Measurements from ENCODE around the gene AOPEP. TPM values are rescaled to one million over a fixed set of nuclear protein-coding genes. Genes with fewer than 3 reads are reported as not detected.

AOPEP gene
- total and polyA plus RNA-seq, 9 of the 15 experiments (the other 6 are each of a cell fraction or from before 2014, with no cell fraction given), result 4.5 to 19.3 (median 13.5) TPM

DNA sequence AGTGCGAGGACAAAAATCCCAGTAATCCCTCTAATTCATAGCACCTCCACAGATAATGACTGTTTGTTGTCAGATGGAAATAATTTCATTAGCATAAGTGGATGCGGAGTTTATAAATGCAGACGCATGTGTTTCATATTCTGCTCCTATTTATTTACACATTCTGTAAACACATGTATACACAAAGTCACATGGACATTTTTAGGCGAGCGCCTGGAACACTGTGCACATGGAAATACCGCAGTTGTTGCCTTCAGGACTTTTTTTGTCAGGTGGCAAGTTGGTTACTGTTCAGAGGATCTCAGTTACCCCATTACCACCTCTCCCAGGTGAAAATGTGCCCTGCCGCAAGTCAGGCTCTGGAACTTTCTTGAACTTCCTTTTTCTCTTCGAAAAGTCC lies 46.9 kb upstream of the AOPEP start:
- Histone ChIP-seq H2AFZ (ENCODE audit: low read depth, low read length) (no peak overlapping the region), H3K36me3 (ENCODE audit: control insufficient read depth, insufficient read depth, low read length) (no peaks in the 10 kb centered on the region), H3K27me3 (ENCODE audit: control insufficient read depth in 2 of 2, insufficient read depth in 2 of 2, low read length in 2 of 2) (peaks cover 17 to 33% of the 10 kb centered on the region in 2 experiments; a peak in 4 of 5 replicates), H3K79me2 (ENCODE audit: control insufficient read depth, insufficient read depth, low read length) (no peaks in the 10 kb centered on the region), H3K4me1 (replicated peaks in 1 of 2; ENCODE audit: control insufficient read depth in 2 of 2, insufficient read depth in 2 of 2, low read length in 2 of 2) (no peaks in the 10 kb centered on the region), H3K9ac (ENCODE audit: insufficient read depth in 1 of 2, low read depth in 2 of 2, low read length in 2 of 2) (no peak overlapping the region), H4K20me1 (replicated peaks; ENCODE audit: control insufficient read depth, insufficient read depth, low read length) (no peaks in the 10 kb centered on the region), H3K9me1 (ENCODE audit: control insufficient read depth, insufficient read depth, low read length) (no peaks in the 10 kb centered on the region), H3K4me3 (no peak overlapping the region), H3K27ac (ENCODE audit: extremely low read depth, low read depth, low read length) (no peak overlapping the region), H3K9me3 (replicated peaks; ENCODE audit: control insufficient read depth, insufficient read depth, low read depth, low read length) (peaks cover 3% of the 10 kb centered on the region; the same call in 1 of the 2 replicates), H3K4me2 (ENCODE audit: insufficient read depth, low read length) (no peak overlapping the region)
- DNase-seq (ENCODE audit: extremely low read depth in 1 of 4, low spot score in 3 of 4) (no peak), ATAC-seq (no peak), FAIRE-seq (no peak)
- in situ Hi-C loops (cut with MboI) (no loop called here), intact Hi-C loops (cut with micrococcal nuclease) (no loop called here)
- ChIA-PET POLR2A (interaction anchor here (0.7 to 1.3 kb wide), 3 partner anchors 10 to 129 kb away, joined by 3 to 4 read pairs (median 4); no protein-coding TSS in a partner anchor), CTCF (ENCODE audit: low intra/inter-chr PET ratio) (interaction anchor here (0.7 kb wide), 1 partner anchor 103 kb away, joined by 3 read pairs; no protein-coding TSS in a partner anchor)
- WGBS (ENCODE audit: insufficient coverage, low coverage, missing lambda C conversion rate), result 1% methylated on average over 8 of the region's 8 CpGs
- BruUV-seq (replicated peaks), result no TSS peak
- TF ChIP-seq, protein P1, sequence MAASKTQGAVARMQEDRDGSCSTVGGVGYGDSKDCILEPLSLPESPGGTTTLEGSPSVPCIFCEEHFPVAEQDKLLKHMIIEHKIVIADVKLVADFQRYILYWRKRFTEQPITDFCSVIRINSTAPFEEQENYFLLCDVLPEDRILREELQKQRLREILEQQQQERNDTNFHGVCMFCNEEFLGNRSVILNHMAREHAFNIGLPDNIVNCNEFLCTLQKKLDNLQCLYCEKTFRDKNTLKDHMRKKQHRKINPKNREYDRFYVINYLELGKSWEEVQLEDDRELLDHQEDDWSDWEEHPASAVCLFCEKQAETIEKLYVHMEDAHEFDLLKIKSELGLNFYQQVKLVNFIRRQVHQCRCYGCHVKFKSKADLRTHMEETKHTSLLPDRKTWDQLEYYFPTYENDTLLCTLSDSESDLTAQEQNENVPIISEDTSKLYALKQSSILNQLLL (CRISPR knock-in tag; IDR thresholded peaks at IDR 0.05; ENCODE audit: borderline replicate concordance), result no peak
- TF ChIP-seq MTA1 (IDR thresholded peaks at IDR 0.05; ENCODE audit: borderline replicate concordance) (no peak), CBFA2T2 (conservative IDR thresholded peaks at IDR 0.05) (no peak), U2AF2 (optimal IDR thresholded peaks at IDR 0.05; ENCODE audit: low read depth, low read length) (no peak), ZNF57 (CRISPR knock-in tag; IDR thresholded peaks at IDR 0.05) (no peak), THAP7 (CRISPR knock-in tag; IDR thresholded peaks at IDR 0.05) (no peak)

Data from K562 (cell line).